Hypothalamus (tissue), 51 donors: Measurements from ENCODE around the gene MS4A10.
A peak's percentile ranks its signal among the peaks of the same experiment; 100 is the strongest.

Experiments used
- DNase-seq, 51 donors: peaks; one replicate each; lab custom pipeline; 2025; lab: John Stamatoyannopoulos, UW

The MS4A10 gene

GRCh38 chr11:60785806-60786361 is 751 bp downstream of the MS4A10 start:
- peak in 2 of 51 donors; percentile 4 to 48 for DNase-seq

- peak in 1 of 51 donors; percentile 10 for DNase-seq
Measured at GRCh38 chr11:60786811-60787567, 1.9 kb downstream of the MS4A10 start.

- no peak for DNase-seq
Measured at GRCh38 chr11:60788401-60789125, 3.4 kb downstream of the MS4A10 start.

GRCh38 chr11:60790726-60791125 is 5.6 kb downstream of the MS4A10 start:
- no peak for DNase-seq

GRCh38 chr11:60791153-60791933 is 6.2 kb downstream of the MS4A10 start:
- no peak for DNase-seq

GRCh38 chr11:60792521-60792920 is 7.4 kb downstream of the MS4A10 start:
- DNase-seq, result no peak

- no peak for DNase-seq
Measured at GRCh38 chr11:60795291-60795690, 10.2 kb downstream of the MS4A10 start.

- DNase-seq, result no peak
Measured at GRCh38 chr11:60797846-60798630, 12.9 kb downstream of the MS4A10 start.

GRCh38 chr11:60798631-60799030 is 13.5 kb downstream of the MS4A10 start:
- no peak for DNase-seq

GRCh38 chr11:60801194-60801593 is 16.1 kb downstream of the MS4A10 start:
- DNase-seq, result no peak

GRCh38 chr11:60803273-60803936 is 18.3 kb downstream of the MS4A10 start:
- no peak for DNase-seq

- no peak for DNase-seq
Measured at GRCh38 chr11:60809249-60809648, 24.1 kb downstream of the MS4A10 start.

- DNase-seq, result peak in 1 of 51 donors; percentile 16
Measured at GRCh38 chr11:60809691-60810090, 24.6 kb downstream of the MS4A10 start.

GRCh38 chr11:60810151-60810550 is 25.0 kb downstream of the MS4A10 start:
- DNase-seq, result no peak

- no peak for DNase-seq
Measured at GRCh38 chr11:60810569-60810968, 25.4 kb downstream of the MS4A10 start.

- DNase-seq, result no peak
Measured at GRCh38 chr11:60813324-60813723, 28.2 kb downstream of the MS4A10 start.

- DNase-seq, result no peak
Measured at GRCh38 chr11:60814112-60814511, 29.0 kb downstream of the MS4A10 start.

- DNase-seq, result no peak
Measured at GRCh38 chr11:60816590-60817157, 31.5 kb downstream of the MS4A10 start.

- no peak for DNase-seq
Measured at GRCh38 chr11:60818057-60818456, 32.9 kb downstream of the MS4A10 start.
